ENCODE results near the gene ACTC1.

ACTC1 gene

DNA sequence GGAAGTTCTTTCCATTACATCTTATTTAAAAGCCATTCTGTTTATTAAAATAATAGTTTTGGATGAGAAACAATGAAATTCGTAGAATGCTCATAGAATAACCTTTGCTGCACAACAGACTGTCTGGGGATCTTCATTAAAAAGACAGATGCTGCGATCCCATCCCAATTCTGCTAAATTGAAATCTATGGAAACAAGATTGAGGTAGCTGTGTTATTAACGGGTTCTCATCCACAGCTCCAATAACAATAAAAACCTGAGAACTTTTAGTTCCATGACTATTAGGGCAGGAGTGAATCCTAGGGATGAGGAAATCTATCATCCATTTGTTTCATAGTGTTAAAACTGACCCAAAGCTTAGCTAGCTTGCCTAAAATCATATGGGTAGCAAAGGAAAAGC, 38.1 kb downstream of the ACTC1 start:
- DNase-seq (ENCODE audit: low read depth): no peak

GRCh38 chr15:34755419-34755773, 40.0 kb downstream of the ACTC1 start:
- no peak for DNase-seq (ENCODE audit: low read depth)

DNA sequence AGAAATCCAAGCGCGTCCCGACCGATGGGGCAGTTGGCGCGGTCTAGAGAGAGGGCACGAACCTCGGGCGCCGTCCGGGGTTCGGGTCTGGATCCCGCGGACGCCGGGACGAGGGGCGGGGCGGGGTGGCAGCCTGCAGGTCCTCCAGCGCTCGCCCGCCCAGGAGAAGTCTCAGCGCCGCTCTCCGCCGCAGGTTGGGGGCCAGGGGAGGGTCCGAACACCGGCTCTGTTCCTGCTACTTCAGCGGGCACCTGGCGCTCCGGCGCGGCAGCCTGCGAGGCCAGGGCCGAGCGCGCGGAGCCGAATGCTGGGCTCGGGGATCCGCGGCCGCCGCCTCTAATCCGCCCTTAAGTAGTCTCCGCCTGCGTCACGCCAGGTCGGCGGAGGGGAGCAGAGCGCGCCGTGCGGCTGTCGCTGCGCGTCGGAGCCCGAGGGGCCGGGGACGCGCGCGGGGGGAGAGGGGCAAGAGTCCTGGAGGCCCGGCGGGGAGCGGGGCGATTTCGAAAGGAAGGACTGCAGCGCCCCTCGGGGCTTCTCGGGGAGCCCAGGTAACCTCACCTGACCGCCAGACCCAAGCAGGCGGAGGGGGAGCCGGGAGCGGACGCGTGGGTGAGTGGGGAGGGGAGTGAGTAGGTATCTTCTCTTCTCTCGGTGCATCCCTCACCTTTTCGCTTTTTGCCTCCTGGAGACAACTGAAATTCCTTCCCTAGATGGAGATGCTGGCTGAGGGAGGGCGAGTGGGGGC, 40.5 kb downstream of the ACTC1 start, which contains the start of gene GJD2:
GJD2 (minus strand) TSS at position 325 of the 745 bp plus-strand sequence. CDS start 510 bp downstream, outside the sequence.
- no peak for DNase-seq (ENCODE audit: low read depth)

GRCh38 chr15:34754171-34754601, 41.2 kb downstream of the ACTC1 start:
- no peak for DNase-seq (ENCODE audit: low read depth)

- no peak for DNase-seq (ENCODE audit: low read depth)
These were observed 42.0 kb downstream of the ACTC1 start for GRCh38 chr15:34753236-34753894.

DNA sequence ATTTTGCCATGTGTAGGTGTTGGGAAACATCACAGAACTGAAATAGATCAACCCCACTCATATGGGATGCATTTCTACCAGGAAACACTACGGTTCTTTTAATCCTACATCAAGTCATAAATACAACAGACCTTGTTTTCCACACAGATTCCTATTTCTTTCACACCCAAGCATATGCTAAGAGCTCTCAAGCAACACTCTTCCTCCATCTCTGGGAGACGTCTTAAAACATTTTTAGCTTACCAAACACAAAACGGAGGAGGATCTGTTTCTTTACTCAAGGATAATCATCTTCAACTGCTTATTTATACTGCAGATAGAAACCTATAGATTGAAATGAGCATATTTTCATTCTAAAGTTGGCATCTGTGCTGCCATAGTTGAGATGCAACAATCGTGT, 45.7 kb downstream of the ACTC1 start:
- DNase-seq (ENCODE audit: low read depth): no peak
